ENCODE measurements around the gene KLHL29.

GRCh38 chr2:23429036-23429435, 44.1 kb downstream of the KLHL29 start:
- TF ChIP-seq ZBTB7A (IDR thresholded peaks at IDR 0.05; ENCODE audit: low read depth) (no peak), MAX (IDR thresholded peaks at IDR 0.05) (no peak), YY1 (IDR thresholded peaks at IDR 0.05; ENCODE audit: low read depth) (no peak), TAF1 (IDR thresholded peaks at IDR 0.05; ENCODE audit: low read depth) (no peak), RAD21 (IDR thresholded peaks at IDR 0.05; ENCODE audit: low read depth) (no peak), EGR1 (IDR thresholded peaks at IDR 0.05) (no peak), FOXM1 (IDR thresholded peaks at IDR 0.05; ENCODE audit: borderline replicate concordance, low read depth) (no peak), NFIC (IDR thresholded peaks at IDR 0.05) (no peak), EP300 (IDR thresholded peaks at IDR 0.05; ENCODE audit: borderline replicate concordance) (no peak), CREB1 (IDR thresholded peaks at IDR 0.05; ENCODE audit: low read depth) (no peak), USF1 (IDR thresholded peaks at IDR 0.05) (no peak), CEBPB (IDR thresholded peaks at IDR 0.05) (no peak), REST (IDR thresholded peaks at IDR 0.05; ENCODE audit: low read depth) (no peak)

All from Ishikawa (cell line).